ENCODE measurements around the gene LHFPL6.

LHFPL6 gene

DNA sequence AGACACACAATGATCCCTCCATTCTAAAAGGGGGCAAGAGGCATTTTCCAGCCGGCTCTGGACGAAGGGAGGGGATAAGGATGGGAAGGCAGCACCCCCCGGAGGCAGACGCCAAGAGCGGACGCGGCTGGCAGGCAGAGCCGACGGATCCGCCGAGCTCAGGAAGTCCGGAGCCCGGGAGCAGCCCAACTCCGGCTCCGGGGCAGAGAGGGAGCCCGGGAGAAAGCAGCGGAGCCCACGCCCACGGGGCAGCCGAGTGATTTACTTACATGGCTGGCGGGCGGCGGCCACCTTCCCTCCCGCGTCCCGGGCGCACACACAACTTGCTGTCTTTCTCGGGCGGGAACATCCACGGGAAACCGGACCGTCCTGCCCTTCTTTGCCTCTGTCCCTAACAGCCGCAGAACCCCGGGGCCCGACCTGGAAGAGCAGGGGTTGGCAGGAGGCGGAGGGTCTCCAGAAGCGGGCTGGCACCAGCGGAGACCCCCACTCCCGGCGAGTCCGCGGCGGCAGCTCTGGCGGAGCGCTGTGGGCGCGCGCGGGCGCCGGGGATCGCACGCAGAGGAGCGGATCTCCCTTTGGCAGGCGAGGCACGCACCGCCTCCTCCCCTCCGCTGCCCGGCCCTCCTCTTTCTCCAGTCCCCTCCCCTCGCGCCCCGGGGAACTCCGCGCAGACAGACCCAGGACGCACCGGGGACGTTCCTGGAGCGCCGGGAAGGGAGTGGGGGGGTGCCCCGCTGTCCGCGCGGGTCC lies at the start of gene LHFPL6:
LHFPL6 (minus strand) TSS at position 580 of the 753 bp plus-strand sequence.
- DNase-seq (ENCODE audit: low spot score): peak; percentile 78

DNA sequence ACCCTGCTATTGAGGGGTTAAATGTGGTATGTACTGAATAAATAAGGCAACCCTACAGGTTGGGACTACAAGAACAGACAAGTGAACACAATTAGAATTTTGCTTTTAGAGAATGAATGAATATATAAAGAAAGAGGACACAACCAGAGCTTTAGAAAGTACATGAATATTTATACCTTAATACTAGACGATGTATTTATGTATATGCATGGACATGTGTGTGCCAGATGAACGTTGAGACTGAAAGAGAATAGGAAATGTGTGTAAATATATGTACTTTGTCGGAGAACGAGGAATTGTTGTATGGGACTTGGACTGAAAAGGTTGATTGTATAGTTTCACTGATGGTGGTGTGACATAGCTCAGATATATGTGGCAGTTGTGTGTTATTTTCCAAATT lies 43.1 kb upstream of the LHFPL6 start:
- no peak for DNase-seq (ENCODE audit: low spot score)

DNA sequence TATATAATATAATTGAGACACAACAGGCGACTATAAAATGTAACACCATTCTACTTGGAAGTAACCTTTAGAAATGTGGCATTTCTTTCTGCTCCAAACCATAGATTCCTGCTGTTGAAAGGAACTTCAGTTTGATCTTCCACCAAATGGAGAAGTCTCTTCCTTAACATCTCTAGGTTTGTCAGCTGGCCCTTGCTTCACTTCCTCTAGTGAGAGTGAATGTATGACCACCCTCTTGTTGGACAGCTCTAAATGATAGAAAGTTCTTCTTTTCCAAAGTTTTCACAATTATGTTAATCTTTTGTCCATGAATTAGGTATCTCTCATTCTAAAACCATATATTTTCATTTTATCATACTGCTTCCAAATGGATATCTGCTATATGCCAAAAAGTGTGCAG lies 38.7 kb upstream of the LHFPL6 start:
- no peak for DNase-seq (ENCODE audit: low spot score)

DNA sequence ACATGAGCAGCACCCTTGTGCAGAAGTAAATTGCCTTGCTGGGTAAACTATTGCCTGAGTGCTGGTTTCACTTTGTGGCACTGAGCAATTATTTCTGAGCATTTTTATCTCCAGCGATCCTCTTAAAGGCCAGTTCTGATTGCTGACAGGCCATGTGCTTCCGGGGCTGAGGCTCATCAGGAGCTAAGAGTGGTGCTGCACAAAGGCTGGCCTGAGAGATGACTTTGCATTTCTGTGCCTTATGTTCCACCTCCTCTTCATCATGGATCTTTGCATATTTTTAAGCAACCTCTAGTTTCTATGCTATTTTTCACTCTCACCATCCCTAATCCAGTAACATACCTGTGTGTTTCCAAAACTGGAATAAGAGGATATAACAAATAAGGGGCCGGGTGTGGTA lies 34.9 kb upstream of the LHFPL6 start:
- DNase-seq (ENCODE audit: low spot score): no peak

DNA sequence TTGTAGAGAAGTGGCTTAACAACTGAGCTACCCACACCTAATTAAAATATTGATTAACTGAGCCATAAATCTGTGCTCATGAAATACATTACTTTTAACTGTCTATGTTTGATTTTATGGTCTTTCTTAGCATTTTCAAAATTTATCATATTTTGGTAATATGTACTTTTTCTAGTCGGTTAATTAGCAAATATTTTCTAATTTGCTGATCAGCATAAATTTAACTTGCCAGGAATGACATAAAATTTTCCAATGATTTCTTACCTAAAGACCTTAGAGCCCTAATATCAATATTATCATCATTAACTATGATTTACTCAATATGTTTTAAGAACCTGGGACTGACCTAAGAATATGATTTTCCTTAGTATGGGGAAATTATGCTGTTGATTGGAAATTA lies 32.6 kb upstream of the LHFPL6 start:
- DNase-seq (ENCODE audit: low spot score): no peak

DNA sequence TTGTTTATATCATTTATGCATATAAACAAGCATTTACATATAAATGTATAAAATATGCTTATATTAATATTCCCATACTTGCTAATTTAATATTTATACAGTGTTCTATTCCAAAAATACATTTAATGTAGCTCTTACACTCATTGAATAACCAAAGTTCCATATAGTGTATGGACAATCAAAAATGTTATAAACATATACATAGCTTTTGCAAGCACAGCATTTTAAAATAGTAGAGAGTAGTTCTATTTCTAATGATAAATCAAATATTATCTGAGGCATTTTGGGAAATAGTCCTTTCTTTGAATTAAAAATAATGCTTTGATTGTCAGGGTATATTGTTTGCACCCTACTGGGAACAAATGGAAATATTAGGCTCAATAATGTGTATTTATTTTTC lies 30.0 kb upstream of the LHFPL6 start:
- no peak for DNase-seq (ENCODE audit: low spot score)

DNA sequence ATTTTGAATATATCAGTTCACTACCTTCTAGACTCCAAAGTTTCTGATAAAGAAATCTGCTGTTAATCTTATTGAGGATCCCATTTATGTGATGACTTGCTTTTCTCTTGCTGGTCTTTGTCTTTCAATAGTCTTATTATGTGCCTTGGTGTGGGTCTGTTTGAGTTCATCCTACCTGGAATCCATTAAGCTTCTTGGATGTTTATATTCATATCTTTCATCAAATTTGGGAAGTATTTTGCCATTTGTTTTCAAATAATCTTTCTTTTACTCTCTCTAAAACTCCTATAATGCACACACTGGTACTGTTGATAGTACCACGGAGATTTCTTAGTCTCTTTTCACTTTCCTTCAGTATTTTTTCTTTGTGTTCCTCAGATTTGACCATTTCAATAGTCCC lies 28.3 kb upstream of the LHFPL6 start:
- DNase-seq (ENCODE audit: low spot score): no peak

DNA sequence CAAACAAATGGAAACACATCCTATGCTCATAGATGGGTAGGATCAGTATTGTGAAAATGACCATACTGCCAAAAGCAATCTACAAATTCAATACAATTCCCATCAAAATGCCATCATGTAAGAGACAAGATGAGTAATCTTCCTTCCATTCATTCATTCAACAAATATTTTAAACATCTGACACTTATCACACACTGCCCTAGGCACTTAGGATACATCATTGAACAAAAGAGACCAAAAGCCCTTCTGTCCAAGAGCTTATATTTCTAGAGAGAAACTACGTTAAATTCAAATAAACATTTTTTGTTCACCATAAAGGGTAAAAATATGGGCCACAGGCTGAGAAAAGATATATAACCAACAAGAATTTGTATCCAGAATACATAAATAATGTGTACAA lies 20.5 kb upstream of the LHFPL6 start:
- no peak for DNase-seq (ENCODE audit: low spot score)

DNA sequence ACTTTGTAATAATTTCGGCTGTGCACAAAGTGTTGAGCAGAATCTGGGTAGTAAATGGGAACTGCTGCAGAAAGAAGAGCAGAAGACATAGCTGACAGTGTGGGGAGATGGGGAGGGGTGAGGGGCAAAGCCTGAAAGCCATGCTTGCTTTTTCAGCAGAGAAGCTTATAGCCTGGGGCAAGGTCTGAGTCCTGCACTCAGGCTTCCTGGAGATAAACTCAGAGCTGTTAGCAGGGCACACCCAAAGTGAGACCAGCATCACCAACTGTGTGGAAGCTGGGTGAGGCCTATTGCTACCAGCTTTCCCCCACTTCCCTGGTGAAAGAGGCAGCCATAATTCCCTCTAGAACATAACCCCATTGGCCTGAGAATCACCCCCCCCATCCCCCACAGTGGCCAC lies 15.6 kb upstream of the LHFPL6 start:
- no peak for DNase-seq (ENCODE audit: low spot score)

DNA sequence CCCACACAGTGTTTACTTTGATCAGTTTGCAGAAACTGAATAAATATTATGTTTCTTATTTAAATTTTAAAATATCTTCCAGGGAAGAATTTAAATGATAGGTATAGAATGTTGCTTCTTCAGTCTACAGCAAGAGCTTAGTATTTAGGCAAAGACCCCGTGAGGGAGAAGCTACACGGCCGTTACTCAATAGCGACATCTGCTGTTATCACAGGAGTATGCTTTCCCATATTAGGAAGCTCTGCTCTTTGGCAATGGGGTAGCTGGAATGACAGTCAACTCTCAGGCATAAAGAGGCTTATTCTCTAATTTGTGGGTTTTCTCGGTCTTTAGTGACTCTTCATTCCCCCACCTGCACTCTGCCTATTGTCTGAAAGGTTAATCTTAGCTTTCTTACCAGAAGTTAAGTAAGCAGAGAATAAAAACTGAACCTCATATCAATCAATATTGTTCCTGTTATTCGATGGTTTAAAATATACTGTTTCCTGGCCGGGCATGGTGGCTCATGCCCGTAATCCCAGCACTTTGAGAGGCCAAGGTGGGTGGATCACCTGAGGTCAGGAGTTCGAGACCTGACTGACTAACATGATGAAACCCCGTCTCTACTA lies 13.2 kb upstream of the LHFPL6 start:
- DNase-seq (ENCODE audit: low spot score): peak; percentile 79

DNA sequence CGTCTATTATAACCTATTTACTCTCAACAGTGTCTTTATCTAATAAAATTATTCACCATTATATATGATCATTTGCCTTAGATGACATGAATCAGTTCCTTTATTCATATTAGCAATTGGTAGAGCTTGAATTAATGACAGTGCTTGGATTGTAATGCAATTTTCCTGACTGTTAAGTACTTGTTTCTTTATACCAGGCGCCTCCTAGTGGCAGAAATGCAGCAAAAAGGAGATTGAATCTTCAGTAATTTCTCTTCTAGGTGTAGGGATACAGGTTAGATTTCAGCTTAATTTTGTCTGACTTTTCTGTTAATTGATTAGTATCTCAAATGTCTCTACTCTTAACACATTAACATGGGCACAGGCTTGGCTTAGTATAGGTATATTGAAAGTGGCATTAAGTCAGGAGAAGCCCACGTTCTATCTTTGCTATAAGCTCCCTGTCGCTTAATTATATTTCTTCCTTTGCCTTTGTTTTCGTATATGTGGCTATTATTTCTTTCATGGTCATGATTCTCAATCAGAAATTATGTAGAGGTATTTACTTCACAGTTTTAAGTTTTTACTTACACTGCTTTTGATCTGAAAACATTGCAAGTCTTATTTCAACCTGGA lies 9.1 kb upstream of the LHFPL6 start:
- DNase-seq (ENCODE audit: low spot score): peak; percentile 70

DNA sequence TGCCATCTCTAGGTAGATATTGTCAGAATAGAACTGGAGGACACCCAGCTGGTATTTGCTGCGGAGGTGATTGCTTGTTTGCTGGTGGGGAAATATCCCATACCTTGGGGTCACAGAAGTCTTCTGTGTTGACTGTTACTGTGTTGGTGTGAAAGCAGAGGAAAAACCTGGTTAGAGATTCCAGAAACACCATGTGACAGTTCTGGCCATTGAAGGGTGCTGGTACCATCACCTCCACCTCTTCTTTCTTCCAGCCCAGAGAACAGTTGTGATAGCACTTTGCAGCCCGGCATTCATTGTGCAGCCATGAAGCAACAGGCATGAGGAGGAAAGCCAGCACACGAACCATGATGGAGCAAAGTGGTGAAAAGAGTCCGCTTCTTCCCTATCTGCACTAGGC lies 4.9 kb upstream of the LHFPL6 start:
- no peak for DNase-seq (ENCODE audit: low spot score)

DNA sequence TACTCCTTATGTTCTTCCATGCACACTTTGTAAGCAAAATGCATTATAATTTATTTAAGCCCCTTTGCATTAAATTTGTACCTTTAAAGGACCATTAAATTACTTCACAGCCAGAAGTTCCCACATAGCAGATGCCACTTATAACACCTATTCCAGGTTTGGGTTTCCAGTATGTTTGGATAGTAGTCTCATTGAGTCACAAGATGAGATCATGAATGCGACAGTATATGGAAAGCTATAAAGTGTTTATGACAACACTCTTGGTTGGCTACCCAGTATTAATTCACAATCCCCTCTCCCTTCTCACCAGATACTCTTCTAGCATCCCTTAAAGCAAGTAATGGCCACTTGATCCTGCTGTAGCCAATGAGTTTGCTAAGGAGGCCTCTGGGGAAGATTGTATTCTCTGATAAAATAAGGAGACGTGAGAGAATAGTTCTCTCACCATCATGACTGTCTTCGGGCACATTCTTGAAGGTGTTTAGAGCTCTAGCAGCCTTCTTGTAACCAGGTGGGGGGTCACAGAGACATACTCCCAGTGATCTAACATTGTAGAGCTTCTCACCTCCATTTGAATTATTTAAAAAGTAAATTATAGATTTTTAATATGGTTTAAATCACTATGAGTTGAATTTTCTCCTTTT lies 2.8 kb upstream of the LHFPL6 start:
- DNase-seq (ENCODE audit: low spot score): no peak

DNA sequence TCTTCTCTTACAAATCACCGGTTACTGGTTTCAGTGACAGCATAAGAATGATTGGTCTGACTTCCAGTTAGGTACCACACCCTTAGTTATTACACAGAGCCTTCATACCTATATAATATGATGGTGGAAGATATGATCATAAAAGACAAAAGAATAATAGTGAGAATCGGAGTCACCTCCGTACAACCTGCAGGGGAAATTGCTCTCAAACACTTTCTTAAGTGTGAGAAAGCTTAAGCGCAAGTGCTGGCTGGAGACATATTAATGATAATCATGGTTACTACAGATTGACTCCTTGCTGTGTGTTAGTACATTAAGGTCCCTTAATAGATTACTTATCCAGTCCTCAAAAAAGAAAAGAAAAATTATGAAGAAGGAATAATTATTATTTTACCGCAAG lies 1.8 kb upstream of the LHFPL6 start:
- no peak for DNase-seq (ENCODE audit: low spot score)

DNA sequence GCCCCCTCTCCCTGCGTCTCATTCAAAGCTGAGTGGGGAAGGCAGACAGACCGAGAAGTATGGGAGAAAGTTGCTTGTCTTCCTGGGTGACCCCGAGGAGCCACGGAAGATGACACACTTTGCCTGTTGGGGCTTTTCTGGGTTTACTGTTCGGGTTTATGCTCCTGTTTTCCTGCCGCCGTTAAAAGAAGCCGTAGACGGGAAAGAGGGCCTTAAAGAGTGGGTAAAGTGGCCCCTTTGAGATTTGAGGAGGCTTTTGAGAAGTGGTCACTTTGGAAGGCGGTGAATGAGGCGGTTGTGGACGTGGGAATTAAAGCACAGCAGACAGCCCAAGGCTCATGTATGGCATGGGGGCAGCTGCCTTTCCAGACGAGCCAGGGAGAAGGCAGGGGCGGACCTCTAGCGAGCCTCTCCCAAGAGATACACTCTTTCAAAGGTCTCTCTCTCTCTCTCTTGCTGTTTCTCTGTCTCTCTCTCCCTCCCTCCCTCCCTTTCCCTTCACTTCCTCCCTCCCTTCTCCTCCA lies 493 bp upstream of the LHFPL6 start:
- DNase-seq (ENCODE audit: low spot score): peak; percentile 45

DNA sequence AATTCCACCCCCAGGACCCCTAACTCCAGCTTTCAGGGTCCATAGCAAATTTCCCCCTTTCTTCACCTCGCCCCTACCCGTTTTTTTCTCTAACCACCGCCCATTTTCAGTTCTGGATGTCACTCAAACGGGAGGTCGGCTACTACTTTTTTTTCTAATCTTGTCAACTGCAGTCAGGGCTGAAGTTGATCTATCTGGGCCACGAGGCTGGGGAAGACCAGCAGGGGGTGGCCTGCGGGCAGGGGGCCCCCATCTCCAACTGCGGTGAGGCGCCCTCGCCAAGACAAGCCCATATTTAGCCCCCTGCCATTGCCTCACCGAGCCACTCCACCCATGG lies 748 bp downstream of the LHFPL6 start:
- DNase-seq (ENCODE audit: low spot score): no peak

DNA sequence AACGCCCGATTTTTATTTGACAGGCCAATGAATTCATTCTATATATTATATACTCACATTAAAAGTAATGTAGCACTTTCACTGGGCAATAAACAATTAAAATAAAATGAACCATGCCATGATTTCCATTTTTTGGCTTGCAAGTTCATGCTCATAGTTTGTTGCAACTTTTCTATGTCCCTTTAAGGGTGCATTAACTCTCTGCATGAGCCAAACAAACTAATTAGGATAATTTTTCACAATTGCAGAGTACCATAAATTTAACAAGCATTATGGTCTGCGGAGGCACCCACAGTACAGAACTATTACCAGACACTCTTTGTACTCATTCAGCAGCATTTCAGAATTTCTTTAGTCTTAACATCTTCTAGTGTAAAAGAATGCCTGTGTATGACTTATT lies 1.4 kb downstream of the LHFPL6 start:
- no peak for DNase-seq (ENCODE audit: low spot score)

DNA sequence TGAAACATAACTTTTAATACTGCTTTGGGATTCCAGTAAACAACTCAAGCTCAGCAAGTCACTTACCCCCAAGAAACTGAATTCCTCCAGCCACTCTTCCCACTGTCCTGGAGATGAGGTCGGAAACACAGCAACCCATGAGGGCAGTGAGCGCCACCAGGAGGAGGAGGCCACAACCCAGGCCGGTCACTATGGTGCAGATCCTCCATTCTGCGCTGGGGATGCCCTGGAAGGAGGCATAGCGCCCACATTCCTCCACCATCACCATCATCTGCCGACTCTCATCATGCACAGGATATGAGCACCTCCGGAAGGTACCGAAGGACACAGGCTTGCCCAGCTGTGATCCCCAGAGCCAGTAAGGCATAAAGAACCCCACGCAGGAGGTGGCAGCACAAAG lies 2.2 kb downstream of the LHFPL6 start:
- DNase-seq (ENCODE audit: low spot score): no peak

DNA sequence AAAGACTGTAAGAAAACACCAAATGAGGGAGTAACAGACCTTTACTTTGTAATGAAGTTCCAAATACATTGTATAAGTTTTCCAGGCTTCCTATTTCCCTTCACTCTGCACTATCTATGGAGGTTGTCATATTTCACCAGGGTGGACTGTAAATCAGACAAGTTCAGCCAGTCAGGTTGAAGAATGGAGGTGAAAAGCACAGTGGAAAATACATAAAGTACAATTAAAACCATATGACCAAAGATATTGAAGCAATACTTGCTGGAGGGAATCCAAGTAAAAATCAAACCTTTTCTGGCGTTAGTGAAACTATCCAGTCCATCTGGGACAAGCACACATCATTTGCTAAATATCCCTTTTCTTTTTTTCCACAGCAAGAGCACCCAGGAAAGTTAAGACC lies 3.2 kb downstream of the LHFPL6 start:
- no peak for DNase-seq (ENCODE audit: low spot score)

DNA sequence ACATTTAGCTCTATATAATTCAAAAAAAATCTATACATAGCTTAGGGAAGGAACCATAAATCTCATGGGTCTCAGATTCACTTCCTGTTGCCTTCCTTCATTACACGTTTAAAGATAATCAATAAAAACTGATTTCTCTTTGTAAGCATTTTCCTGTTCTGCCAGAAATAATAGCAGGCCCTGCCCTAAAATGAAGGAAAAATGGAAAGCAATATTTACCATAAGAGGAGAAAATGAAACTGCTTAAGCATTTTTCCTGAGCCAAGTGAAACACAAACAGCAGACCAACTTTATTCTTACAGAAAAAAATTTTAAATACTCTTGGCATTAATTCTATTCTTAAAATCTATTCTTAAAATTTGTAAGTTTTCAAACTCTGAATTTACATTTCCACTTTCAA lies 4.0 kb downstream of the LHFPL6 start:
- DNase-seq (ENCODE audit: low spot score): no peak

DNA sequence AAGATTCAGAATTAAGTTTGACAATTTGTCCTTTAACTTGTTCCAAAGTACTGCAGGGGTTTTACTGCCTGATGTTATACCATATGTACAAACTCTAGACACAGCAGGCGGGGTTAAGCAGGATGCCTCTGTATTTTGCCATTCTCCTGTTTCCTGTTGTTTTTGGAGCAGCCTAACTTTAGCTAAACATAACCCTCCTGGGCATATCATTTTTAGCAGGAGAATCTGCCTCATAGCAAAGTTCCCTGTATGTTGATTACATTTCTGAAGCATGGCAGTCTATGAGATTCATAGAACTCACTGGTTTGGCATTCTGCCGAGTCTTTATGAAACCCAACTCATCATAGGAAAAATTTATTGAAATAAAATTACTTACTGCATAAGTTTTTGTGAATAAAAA lies 5.2 kb downstream of the LHFPL6 start:
- no peak for DNase-seq (ENCODE audit: low spot score)

DNA sequence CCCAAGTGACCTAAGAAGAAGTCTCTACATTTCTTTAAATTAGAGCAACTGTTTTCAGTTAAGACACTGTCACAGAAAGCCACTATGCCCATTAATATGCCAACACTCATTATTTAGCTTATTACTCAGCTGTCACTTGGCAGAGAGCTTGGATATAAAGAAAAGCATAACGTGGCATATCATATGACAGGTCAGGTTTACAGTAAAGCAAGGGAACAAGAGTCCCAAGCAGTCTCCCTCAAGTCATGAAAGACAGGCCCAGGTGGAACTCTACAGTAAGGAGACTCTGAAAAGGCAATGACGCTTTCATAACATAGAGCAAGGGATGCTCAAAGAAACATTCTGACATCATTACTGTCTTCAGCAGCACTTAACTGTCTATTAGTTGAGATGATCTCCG lies 6.3 kb downstream of the LHFPL6 start:
- DNase-seq (ENCODE audit: low spot score): no peak

DNA sequence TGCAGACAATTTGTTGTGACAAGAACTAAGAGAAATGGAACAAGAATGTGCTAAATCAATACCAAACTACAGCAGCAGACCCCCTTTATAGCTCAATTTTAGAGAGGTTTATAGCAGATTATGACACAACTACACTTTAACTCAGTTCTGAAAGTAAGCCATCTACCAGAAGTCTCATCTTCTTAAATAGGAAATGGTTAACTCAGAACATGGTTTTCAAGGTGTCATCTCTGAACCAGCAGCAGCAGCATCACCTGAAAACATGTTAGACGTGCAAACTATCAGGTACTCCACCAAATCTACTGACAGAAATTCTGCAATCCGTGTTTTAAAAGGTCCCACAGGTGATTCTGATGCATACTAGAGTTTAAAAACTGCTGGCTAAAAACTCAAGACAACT lies 6.8 kb downstream of the LHFPL6 start:
- no peak for DNase-seq (ENCODE audit: low spot score)

All from SW480 (cell line).